ENCODE data around the gene ZXDC.

ZXDC gene, protein sequence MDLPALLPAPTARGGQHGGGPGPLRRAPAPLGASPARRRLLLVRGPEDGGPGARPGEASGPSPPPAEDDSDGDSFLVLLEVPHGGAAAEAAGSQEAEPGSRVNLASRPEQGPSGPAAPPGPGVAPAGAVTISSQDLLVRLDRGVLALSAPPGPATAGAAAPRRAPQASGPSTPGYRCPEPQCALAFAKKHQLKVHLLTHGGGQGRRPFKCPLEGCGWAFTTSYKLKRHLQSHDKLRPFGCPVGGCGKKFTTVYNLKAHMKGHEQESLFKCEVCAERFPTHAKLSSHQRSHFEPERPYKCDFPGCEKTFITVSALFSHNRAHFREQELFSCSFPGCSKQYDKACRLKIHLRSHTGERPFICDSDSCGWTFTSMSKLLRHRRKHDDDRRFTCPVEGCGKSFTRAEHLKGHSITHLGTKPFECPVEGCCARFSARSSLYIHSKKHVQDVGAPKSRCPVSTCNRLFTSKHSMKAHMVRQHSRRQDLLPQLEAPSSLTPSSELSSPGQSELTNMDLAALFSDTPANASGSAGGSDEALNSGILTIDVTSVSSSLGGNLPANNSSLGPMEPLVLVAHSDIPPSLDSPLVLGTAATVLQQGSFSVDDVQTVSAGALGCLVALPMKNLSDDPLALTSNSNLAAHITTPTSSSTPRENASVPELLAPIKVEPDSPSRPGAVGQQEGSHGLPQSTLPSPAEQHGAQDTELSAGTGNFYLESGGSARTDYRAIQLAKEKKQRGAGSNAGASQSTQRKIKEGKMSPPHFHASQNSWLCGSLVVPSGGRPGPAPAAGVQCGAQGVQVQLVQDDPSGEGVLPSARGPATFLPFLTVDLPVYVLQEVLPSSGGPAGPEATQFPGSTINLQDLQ
- total RNA-seq = 13.8 to 42.5 (median 30.4) reads per million in 18 experiments

DNA sequence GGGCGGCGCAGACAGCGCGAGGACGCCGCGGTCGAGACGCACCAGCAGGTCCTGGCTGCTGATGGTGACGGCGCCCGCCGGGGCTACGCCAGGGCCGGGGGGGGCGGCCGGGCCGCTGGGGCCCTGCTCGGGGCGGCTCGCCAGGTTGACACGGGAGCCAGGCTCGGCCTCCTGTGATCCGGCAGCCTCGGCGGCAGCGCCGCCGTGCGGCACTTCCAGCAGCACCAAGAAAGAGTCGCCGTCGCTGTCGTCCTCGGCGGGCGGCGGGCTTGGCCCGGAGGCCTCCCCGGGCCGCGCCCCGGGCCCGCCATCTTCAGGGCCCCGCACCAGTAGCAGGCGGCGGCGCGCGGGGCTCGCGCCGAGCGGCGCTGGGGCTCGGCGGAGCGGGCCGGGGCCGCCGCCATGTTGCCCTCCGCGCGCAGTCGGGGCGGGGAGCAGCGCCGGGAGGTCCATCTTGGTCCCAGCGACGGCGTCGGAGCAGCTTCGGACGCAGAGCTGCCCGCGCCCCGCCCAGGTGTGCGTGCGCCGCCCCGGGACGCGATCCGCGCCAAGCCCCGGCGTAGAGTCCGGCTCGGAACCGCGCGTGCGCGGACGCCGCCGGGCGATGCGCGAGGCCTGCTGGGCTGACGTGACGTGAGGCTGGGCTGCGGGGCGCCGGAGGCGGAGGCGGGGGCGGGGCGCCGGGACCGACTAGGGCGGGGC is at the start of gene ZXDC:
ZXDC (minus strand) TSS at position 479 of the 702 bp plus-strand sequence; CDS start at position 453, 26 bp downstream.
- DNase-seq = peak; percentile 96 to 99

DNA sequence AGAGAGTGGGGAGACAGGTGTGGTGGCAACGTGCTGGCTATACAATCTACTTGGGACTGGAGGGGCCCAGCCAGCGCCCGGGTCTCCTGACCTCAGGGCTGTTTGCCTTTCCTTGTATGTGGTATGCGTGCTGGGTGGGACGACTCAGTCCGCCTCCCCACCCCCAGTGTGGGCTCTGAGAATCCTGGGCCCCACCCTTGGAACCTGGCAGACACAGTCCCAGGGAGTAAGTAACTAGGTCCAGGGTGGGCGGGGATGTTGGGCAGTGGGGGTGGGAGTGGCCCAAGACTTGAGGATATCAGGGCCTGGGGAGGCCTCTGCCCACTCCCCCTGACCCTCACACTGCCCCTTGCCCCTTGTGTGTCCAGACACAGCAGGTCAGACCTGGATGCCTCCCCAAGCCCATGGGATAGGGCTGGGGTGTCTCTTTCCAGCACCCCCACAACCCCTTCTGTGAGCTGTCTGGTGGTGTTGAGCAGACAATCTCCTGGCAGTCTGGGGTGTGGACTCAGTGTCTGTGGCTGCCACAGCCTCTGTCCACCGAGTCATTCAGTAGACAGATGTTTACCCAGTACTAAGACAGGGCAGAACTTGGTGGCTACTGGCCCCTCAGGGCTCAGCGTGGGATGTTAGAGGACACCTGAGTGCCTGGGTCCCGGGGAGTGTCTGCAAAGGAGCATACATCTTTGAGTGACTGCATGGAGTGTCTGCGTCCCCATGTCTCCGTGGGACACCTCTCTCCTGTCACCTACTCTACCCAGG is 49.6 kb upstream of the ZXDC start:
- no peak for DNase-seq

DNA sequence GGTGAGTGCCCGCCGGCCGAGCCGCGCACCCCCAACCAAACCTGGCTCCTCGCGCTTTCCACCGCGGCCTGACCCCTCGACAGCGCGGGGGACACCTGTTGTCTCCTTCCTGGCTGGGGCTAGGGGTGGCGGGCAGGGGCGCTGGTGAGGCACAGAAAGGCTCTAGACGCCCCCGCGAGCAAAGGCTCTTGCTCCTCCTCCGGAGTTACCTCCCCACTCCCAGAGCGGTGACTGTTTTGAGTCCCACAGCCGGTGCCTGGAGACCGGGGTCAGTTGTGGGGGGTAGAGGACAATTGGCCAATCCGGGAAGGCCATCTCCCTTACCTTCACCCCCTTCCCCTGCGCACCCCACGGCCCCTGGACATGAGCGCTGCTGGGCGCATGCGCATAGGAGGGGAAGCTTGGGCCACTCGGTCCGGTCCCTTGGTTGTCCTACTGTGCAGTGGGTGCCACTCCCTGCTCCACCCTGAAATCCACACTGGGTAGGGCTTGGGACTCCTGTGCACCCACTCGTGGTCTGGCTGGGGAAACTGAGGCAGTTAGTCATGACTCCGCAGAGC is 48.8 kb upstream of the ZXDC start:
- DNase-seq = peak; percentile 10 to 64

DNA sequence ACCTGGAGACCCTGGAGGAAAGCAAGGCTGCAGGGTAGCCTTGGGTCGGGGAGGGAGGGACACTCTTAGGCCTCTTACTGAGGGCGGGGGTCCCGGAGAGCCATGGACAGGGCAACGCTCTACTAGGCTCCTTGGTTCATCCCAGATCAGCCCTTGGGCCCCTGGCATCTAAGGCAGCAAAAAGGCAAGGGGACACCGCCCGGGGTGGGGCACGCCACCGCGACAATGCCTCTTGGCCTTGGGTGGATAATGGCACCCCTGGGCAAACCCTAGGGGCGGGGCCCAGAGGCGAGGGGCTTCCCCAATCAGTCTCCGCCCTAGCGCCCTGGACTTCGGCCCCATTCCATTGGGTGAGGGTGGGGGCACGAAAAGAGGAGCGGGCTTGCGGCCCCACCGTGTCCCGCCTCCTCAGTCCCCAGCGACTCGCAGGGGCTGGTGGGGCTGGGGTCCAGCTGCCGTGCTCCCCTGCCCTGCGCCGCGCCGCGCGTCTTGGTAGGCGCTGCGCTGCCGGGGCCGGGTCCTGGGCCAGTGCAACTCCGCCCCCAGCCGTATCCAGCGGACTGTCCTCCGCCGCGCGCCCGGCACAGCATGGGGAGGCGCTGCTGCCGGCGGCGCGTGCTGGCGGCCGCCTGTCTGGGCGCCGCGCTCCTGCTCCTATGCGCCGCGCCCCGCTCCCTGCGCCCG is 48.2 kb upstream of the ZXDC start, which contains the start of gene CHST13:
CHST13 (plus strand) TSS at position 411 of the 684 bp plus-strand sequence; CDS start at position 589, 178 bp downstream.
- DNase-seq = peak; percentile 41 to 75

DNA sequence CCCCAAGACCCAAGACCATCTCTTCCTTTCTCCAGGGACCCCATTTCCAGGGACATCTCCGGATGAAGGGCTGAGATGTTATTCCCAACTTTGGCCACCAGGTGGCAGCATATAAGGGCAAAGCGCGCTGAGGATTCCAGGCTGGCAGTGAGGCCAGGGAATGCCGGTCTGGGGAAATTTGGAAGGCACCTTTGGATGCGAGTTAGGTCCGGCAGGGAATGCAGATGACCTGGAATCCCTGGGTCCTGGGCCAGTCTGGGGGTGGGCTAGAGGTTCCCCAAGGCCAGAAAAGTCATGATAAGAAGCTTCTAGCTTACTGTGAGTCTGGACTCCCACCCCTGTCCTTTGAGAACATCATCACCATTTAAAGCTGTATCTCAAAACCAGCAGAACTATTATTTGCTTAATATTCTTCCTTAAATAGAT is 46.7 kb upstream of the ZXDC start:
- peak; percentile 43 to 45 for DNase-seq

DNA sequence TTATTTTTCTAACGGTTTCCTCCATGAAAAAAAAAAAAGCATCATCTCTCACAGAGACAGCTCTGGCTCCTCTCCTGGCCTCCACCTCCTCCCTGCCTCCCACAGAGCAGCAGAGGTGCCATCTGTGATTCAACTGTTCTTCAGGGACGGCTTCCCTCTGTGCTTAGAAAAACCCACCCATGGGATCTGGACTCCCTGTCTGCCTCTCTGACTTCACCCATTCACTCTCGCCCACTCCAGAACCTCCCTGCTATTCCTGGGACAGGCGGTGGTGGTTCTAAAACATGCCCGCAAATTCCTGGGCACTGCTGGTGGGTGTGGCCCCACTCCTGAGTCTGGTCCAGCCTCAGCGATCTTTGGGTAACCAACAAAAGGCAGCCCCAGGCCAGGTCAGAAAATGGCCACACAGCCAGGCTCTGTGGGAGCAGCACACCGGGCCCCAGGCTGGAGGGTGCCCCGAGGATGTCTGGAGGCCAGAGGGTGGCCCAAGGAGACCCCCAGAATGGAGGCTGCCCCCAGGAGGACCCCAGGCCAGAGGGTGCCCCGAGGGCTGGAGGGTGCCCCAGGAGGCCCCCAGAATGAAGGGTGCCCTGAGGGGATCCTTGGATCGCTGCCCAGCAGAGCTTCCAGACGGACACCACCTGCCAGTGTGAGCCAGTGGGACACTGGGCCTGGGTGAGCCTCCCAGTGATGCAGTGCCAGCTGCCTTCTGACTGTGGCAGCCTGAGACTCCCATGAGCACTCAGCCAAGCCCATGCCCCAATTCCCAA is 45.6 kb upstream of the ZXDC start:
- no peak for DNase-seq

DNA sequence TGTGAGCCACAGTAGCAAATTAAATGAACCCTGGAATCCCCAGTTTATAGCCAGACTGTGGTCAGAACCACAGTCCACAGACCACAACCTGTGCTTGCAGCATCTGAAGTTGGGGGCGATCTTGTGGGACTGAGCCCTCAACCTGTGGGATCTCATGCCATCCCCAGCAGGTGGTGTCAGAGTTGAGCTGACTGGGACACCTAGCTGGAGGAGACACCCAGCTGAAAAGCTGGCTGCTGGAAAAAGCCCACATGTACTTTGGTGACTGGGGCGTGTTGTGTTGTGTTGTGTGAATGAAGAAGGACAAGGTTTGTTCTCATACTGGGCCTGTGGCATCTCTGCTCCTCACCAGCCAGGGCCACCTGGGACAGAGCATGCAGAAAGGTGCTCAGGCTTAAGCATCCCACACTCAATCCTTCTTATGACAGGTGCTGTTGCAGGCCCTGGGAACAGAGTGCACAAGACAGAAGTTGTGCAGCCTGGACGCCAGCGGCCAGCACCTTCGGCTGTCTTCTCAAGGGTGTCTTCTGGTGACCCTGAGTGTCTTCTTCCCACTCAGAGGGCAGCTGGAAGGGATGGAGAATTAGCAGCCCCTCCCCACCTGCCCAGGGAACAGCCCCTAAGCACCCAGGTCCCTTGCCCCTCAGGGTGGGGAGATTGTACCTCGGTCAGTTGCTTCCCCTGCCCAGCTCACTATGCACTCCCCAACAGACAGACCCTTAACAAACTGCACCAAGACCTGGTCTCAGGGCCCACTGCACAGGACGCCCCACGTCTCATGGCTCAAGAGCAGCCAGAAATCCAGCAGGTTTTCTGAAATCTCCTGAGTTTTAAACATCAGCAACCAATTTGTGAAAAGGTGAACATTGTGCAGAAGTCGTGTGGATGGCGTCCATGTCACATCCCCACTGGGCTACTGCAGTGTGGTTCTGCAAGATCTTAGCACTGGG is 44.1 kb upstream of the ZXDC start:
- DNase-seq = no peak

DNA sequence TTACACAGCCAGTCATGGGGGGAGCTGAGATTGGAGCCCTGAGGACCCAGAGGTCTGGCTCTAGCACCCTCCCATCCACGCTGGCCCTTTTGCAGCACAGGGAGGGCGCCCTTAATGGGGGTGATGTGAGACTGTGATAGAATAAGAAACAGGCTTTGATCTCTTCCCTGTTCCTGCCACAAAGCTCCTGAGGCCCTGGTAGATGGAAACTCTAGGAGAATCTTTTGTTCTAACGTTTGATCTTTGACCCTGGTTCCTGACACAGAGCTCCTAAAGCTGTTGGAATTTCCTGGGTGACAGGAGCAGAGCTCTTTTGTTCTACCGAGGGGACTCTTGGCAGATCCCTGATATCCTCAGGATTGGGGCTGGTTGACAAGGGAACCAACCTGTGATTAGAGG is 43.1 kb upstream of the ZXDC start:
- no peak for DNase-seq

DNA sequence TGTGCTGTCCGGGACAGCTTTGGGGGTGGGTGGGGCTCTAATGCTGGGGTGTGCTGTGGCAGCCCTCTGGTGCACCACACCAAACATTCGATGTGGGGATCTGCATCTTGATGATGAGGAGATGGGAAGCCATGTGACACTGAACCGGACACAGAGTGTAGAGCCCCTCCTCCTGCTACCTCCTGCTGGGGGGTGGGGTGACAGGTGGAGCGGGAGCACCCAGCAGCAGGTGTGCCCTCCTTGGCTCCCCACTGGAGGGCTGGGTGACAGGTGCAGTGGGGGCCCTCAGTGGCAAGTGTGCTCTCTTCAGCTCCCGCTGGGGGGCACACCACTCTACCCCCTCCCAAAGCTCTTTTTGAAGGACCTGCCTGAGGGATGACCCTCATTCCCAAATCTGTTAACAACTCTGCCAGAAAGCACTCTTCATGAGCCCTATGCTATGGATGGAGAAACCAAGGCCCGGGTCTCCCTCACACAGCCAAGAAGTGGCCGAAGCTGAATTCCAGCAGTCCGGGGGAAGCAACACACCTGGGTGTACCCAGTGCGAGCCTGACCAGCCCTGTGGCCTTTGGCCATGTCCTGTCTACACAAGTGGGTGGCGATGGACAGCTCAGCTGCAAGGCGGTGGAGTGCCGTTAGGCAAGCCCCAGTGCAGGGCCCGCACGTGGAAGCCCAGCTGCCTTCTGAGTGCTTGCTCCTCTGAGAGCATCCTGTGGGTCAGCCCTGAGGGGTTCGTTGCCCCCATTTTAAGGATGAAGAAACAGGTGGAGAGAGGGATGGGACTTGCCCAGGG is 42.5 kb upstream of the ZXDC start:
- DNase-seq = no peak

DNA sequence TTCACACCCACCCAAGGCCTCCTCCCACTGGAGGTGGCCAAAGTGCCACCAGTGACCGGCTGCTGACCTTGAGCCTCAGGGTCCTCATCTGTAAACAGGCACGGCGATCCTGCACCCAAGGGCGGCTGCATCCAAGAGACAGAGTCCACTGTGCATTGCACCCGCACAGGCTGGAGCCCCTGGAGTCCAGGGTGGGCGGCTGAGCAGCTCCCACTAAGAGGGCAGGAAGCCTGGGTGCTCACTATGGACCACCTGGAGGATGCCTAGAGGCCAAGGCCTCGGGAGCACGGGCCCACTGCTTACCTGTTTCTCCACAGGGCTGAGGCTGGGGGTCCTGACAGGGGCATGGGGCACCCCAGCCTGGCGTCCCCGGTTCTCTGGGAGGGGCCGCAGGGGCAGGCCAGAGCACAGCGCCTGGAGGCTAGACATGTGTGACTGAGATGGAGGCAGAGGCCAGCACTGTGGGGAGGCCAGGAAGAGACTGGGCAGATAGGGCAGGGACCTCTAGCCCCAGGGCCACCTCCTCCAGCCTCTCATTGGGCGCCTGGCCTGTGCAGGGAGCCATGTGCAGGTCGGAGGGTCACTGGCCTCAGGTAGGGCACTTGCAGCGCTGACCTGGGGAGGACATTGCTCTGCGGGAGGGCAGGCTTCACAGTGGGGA is 41.7 kb upstream of the ZXDC start, which contains the start of gene UROC1:
UROC1 (minus strand) TSS at position 483 of the 661 bp plus-strand sequence; CDS start at position 429, 54 bp downstream.
- DNase-seq = no peak

DNA sequence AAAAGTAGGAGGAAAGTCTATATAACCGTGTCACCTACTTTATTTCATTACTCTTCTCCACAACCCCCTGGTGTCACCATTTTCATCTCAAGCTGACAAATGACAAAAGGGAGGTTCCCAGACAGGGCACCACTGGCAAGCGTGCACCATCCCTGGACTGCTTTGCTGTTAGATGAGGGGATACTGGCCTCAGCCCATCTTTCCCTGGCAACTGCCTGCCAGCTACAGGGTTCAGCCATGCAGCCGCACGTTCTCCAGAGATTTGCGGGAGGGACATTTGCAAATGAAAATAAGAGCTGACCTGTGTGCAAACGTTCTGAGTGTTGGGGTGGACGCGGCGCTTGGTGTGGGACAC is 41.2 kb upstream of the ZXDC start:
- no peak for DNase-seq

DNA sequence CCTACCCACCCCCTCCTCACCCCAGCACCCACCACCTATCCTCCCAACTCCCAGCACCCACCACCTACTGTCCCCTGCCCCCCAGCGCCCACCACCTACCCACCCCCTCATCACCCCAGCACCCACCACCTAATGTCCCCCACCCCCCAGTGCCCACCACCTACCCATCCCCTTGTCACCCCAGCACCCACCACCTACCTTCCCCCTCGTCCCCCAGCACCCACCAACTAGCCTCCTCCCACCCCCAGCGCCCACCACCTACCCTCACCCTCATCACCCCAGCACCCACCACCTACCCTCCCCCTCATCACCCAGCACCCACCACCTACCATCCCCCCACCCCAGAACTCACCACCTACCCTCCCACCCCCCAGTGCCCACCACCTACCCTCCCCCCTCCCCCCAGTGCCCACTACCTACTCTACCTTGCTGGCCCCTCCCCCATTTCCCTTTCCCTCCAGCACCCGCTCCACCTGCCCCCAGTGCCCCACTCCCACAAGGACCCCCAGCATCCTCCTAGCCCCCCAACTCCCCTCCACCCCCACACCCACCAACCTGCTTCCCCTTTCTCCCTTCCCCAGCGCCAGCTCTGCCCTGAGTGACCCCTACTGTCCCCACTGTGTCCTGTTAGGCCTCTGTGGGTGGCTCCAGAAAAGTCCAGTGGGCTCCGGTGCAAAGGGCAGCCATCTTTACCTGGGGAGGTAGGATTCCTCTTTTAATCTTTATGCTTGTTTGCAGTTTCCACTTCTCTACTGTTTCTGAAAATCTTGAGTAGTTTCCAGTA is 40.7 kb upstream of the ZXDC start:
- no peak for DNase-seq

DNA sequence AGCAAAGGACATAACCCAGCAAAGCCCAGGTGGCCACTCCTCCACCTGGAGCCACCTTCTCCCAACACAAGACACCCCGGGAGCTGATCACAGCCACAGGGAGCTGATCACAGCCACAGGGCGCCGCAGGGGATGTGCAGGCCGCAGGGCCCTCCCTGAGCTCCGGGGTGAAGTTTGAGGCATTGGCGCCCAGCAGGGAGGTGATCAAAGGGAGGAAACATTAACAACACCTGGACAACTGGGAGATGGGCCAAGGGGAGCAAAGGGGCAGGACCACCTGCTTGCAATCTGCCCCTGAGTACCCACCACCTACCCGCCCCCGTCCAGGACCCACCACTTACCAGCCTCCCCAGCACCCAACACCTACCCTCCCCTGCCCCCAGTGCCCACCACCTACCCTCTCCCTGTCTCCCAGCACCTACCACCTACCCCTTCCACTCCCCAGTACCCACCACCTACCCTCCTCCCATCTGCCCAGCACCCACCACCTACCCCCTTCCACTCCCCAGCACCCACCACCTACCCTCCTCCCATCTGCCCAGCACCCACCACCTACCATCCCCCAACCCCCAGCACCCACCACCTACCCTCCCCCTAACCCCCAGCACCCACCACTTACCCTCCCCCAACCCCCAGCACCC is 39.5 kb upstream of the ZXDC start:
- no peak for DNase-seq

DNA sequence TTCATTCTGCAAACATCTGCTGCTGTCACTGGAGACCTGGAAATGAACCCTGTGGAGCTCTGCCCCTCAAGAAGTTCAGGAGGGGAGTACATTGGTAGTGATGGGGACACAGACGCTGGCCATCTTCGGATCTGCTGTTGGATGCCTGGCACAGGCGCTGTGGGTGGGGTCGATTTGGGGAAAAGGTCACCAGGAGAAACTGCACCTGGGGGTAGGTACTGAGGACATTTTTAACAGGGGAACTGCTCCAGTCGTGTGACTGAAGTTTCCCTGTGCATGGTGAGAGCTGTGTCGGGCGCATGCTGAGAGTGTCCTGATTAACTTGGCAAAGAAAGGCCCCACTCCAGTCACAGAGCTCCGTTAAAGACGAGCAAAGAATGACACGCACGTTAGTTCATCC is 38.5 kb upstream of the ZXDC start:
- DNase-seq = no peak

DNA sequence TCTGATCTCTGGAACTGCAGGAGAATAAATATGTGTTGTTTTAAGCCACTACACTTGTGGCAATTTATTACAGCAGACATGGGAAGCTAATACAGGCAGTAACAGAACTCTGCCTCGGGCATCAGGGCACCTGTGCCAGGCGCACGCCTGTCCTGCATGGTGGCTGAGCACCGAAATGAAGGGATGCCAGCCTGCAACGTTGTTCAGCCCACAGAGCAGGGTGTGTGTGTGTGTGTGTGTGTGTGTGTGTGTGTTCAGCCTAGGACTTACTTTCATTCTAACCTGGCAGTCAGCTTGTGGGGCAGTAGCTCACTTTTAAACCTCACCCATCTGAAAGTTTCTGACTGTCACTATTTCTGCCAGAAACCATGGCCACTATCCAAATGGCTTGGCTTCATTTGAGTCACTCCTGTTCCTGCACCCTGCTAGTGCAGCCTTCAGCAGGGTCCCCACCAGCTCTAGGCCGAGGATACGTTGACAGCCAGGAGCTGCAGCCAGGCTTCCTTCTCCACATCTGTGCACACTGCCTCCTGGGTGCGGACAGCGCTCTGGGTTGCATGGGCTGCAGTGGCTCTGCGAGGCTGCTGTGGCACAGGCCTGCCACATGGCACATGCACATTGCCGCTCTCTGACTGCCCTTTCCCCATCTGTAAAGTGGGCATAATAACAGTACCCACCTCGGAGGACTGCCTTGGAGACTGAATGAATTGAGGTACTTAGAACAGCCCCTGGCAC is 37.4 kb upstream of the ZXDC start:
- no peak for DNase-seq

DNA sequence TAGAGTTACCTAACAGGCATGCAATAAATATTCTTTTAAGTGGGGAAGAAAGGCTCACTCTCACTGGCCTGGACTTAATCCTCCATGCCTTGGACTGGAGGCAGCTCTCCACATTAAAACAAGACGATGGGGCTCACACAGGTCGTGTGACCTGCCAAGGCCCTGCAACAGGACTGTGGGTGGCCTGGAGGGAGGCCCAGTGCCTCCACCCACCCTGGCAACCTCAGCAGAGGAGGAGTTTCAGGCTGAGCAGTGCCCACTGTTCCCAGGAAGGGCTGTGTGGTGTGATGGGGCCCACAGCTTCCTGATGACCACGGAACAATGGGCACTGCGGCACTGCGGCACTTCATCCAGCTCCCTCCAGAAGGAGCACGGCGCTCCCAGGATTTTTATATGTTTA is 36.3 kb upstream of the ZXDC start:
- DNase-seq = no peak
